GM18870 (cell line): ENCODE results near the gene FAF1.
"Not testable (repeated sequence)": the region's sequence is repeated elsewhere in the genome, so short reads cannot be mapped to it uniquely, and the experiment has no call there.

Experiments
- ATAC-seq: cut with Tn5 transposase; IDR thresholded peaks from one replicate; pipeline ENCODE4 v1.9.1; 2021; ENCODE audit warnings: moderate library complexity; ENCODE audit not compliant: unreplicated experiment

The FAF1 gene

GRCh38 chr1:50716455-50716854 lies 243.6 kb downstream of the FAF1 start:
- ATAC-seq: not testable (repeated sequence)

GRCh38 chr1:50710099-50710498 lies 250.0 kb downstream of the FAF1 start:
- ATAC-seq: no peak

GRCh38 chr1:50707824-50708223 lies 252.2 kb downstream of the FAF1 start:
- ATAC-seq: no peak

GRCh38 chr1:50705699-50706098 lies 254.4 kb downstream of the FAF1 start:
- no peak for ATAC-seq

GRCh38 chr1:50705041-50705440 lies 255.0 kb downstream of the FAF1 start:
- ATAC-seq: no peak

- no peak for ATAC-seq
Observed at GRCh38 chr1:50704126-50704525, 255.9 kb downstream of the FAF1 start.

GRCh38 chr1:50703240-50703639 lies 256.8 kb downstream of the FAF1 start:
- ATAC-seq: no peak

GRCh38 chr1:50702395-50702794 lies 257.7 kb downstream of the FAF1 start:
- ATAC-seq: no peak

GRCh38 chr1:50701706-50702317 lies 258.3 kb downstream of the FAF1 start:
- no peak for ATAC-seq

GRCh38 chr1:50700621-50701020 lies 259.4 kb downstream of the FAF1 start:
- no peak for ATAC-seq

GRCh38 chr1:50700214-50700613 lies 259.9 kb downstream of the FAF1 start:
- no peak for ATAC-seq

GRCh38 chr1:50699795-50700194 lies 260.3 kb downstream of the FAF1 start:
- ATAC-seq: no peak

GRCh38 chr1:50697440-50698421 lies 262.3 kb downstream of the FAF1 start:
- ATAC-seq: no peak

GRCh38 chr1:50693829-50694228 lies 266.2 kb downstream of the FAF1 start:
- ATAC-seq: no peak

GRCh38 chr1:50684185-50684584 lies 275.9 kb downstream of the FAF1 start:
- no peak for ATAC-seq

GRCh38 chr1:50681931-50682330 lies 278.1 kb downstream of the FAF1 start:
- no peak for ATAC-seq

- ATAC-seq: no peak
Observed at GRCh38 chr1:50667710-50668356, 292.2 kb downstream of the FAF1 start.

- ATAC-seq: no peak
Observed at GRCh38 chr1:50667272-50667671, 292.8 kb downstream of the FAF1 start.

- ATAC-seq: no peak
Observed at GRCh38 chr1:50666849-50667248, 293.2 kb downstream of the FAF1 start.

GRCh38 chr1:50665413-50665812 lies 294.7 kb downstream of the FAF1 start:
- ATAC-seq: no peak

GRCh38 chr1:50661626-50662025 lies 298.4 kb downstream of the FAF1 start:
- ATAC-seq: no peak
